ENCODE results near the gene RPH3AL.

GRCh38 chr17:246851-247421, 105.7 kb downstream of the RPH3AL start:
- TF ChIP-seq, protein P1, sequence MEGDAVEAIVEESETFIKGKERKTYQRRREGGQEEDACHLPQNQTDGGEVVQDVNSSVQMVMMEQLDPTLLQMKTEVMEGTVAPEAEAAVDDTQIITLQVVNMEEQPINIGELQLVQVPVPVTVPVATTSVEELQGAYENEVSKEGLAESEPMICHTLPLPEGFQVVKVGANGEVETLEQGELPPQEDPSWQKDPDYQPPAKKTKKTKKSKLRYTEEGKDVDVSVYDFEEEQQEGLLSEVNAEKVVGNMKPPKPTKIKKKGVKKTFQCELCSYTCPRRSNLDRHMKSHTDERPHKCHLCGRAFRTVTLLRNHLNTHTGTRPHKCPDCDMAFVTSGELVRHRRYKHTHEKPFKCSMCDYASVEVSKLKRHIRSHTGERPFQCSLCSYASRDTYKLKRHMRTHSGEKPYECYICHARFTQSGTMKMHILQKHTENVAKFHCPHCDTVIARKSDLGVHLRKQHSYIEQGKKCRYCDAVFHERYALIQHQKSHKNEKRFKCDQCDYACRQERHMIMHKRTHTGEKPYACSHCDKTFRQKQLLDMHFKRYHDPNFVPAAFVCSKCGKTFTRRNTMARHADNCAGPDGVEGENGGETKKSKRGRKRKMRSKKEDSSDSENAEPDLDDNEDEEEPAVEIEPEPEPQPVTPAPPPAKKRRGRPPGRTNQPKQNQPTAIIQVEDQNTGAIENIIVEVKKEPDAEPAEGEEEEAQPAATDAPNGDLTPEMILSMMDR (IDR thresholded peaks at IDR 0.05): no peak
- no peak for TF ChIP-seq POLR2A (IDR thresholded peaks at IDR 0.05)

Measured in testis (tissue), 2 donors.